H1 (cell line): ENCODE data around the gene LCN10. TPM values are rescaled to one million over a fixed set of nuclear protein-coding genes. Genes with fewer than 3 reads are reported as not detected.

ENCODE experiments used
- CTCF ChIA-PET: fragments of 300-600 bp; sonication (Branson Sonifier 250); formaldehyde crosslinking; loops from one replicate; lab custom pipeline; 2021; ENCODE audit not compliant: partially characterized antibody; lab: Charles Lee
- POLR2A ChIA-PET: fragments of 300-600 bp; sonication (Branson Sonifier 250); formaldehyde crosslinking; loops from one replicate; lab custom pipeline; 2021; ENCODE audit warnings: inconsistent platforms; ENCODE audit not compliant: partially characterized antibody; lab: Charles Lee
- DNase-seq, 2 experiments: peaks; one replicate each; pipeline versions ENCODE4 v3.0.0 to v3.0.0-alpha.2; 2010 to 2022; ENCODE audit warnings: low spot score in 2 of 2, low read depth in 1 of 2, mixed read lengths in 1 of 2
- FAIRE-seq: peaks from 2 replicates; lab custom pipeline; 2011; peaks lifted over from hg19 to GRCh38; lab: Jason Lieb, UNC
- H2AFZ ChIP-seq: 2 replicates; pipeline ENCODE4 v1.8.1; 2012; ENCODE audit warnings: low read length, inconsistent platforms
- H2AK5ac ChIP-seq: 2 replicates; pipeline ENCODE4 v1.6.1; 2013; ENCODE audit warnings: low read depth, low read length
- H2BK120ac ChIP-seq: replicated peaks from 2 replicates; pipeline ENCODE3; 2013; ENCODE audit warnings: low read depth, low read length, inconsistent platforms
- H2BK12ac ChIP-seq: 2 replicates; pipeline ENCODE4 v1.6.1; 2013; ENCODE audit warnings: low read depth, low read length
- H2BK15ac ChIP-seq: 2 replicates; pipeline ENCODE4 v1.6.1; 2013; ENCODE audit warnings: low read length
- H2BK20ac ChIP-seq: 2 replicates; pipeline ENCODE4 v1.6.1; 2013; ENCODE audit warnings: low read length
- H2BK5ac ChIP-seq: 2 replicates; pipeline ENCODE4 v1.6.1; 2013; ENCODE audit warnings: low read depth, low read length
- H3K14ac ChIP-seq: 2 replicates; pipeline ENCODE4 v1.6.1; 2013; ENCODE audit warnings: inconsistent platforms; ENCODE audit not compliant: insufficient read length
- H3K18ac ChIP-seq: 2 replicates; pipeline ENCODE4 v1.6.1; 2013; ENCODE audit warnings: low read length; ENCODE audit errors: extremely low read depth
- H3K23ac ChIP-seq: 2 replicates; pipeline ENCODE4 v1.6.1; 2013; ENCODE audit warnings: inconsistent platforms; ENCODE audit not compliant: insufficient read length
- H3K23me2 ChIP-seq: 2 replicates; pipeline ENCODE4 v1.6.1; 2013; ENCODE audit warnings: low read depth, low read length
- H3K27ac ChIP-seq: 2 replicates; pipeline ENCODE4 v1.6.1; 2011; ENCODE audit warnings: low read depth, low read length, inconsistent platforms
- H3K27me3 ChIP-seq, 4 experiments: replicated peaks in 1 of 4; 1 replicate in 1 of 4; 2 replicates in 3 of 4; pipeline versions ENCODE4 v1.6.1 to v1.8.1; 2011 to 2013; ENCODE audit warnings: low read length in 3 of 4, mild to moderate bottlenecking in 3 of 4, inconsistent platforms in 2 of 4, mixed read lengths in 2 of 4, moderate library complexity in 1 of 4; ENCODE audit not compliant: control insufficient read depth in 3 of 4, insufficient read depth in 3 of 4; ENCODE audit errors: extremely low read depth in 1 of 4
- H3K36me3 ChIP-seq, 4 experiments: 2 replicates each; pipeline versions ENCODE4 v1.6.1 to v1.8.1; 2011 to 2013; ENCODE audit warnings: mild to moderate bottlenecking in 4 of 4, low read length in 3 of 4, moderate library complexity in 2 of 4, control low read depth in 1 of 4, inconsistent platforms in 1 of 4; ENCODE audit not compliant: insufficient read depth in 4 of 4, control insufficient read depth in 2 of 4
- H3K4ac ChIP-seq: replicated peaks from 2 replicates; pipeline ENCODE3; 2013; ENCODE audit warnings: low read length, low read depth, mixed read lengths, inconsistent platforms; ENCODE audit not compliant: insufficient read length
- H3K4me1 ChIP-seq, 4 experiments: replicated peaks in 1 of 4; 1 replicate in 1 of 4; 2 replicates in 3 of 4; pipeline versions ENCODE4 v1.6.1 to v1.8.1; 2011 to 2013; ENCODE audit warnings: low read length in 3 of 4, inconsistent platforms in 2 of 4, mixed read lengths in 1 of 4; ENCODE audit not compliant: insufficient read depth in 4 of 4, control insufficient read depth in 3 of 4
- H3K4me2 ChIP-seq, 2 experiments: 2 replicates each; pipeline versions ENCODE4 v1.6.1 to v1.8.1; 2011 to 2013; ENCODE audit warnings: low read depth in 2 of 2, low read length in 2 of 2, control low read depth in 1 of 2, inconsistent platforms in 1 of 2, mild to moderate bottlenecking in 1 of 2; ENCODE audit not compliant: insufficient read depth in 1 of 2
- H3K4me3 ChIP-seq, 4 experiments: fragments of 200-600, 300-600 bp in 1 of 4; sonication (generic), shearing (Covaris generic), sonication (Bioruptor Twin) in 1 of 4; 2 replicates each; pipeline versions ENCODE4 v1.5.1 to v1.8.1; 2011 to 2016; ENCODE audit warnings: low read length in 4 of 4, low read depth in 3 of 4, control low read depth in 2 of 4, inconsistent platforms in 2 of 4, mild to moderate bottlenecking in 2 of 4, mixed read lengths in 1 of 4, moderate library complexity in 1 of 4; ENCODE audit not compliant: insufficient read depth in 2 of 4; ENCODE audit errors: extremely low read depth in 1 of 4
- H3K56ac ChIP-seq: replicated peaks from 2 replicates; pipeline ENCODE3; 2013; ENCODE audit warnings: low read depth, mild to moderate bottlenecking, mixed read lengths, low read length, inconsistent platforms; ENCODE audit not compliant: insufficient read length
- H3K79me1 ChIP-seq: 2 replicates; pipeline ENCODE4 v1.6.1; 2013; ENCODE audit warnings: low read depth, low read length, control low read depth
- H3K79me2 ChIP-seq, 2 experiments: 2 replicates each; pipeline versions ENCODE4 v1.6.1 to v1.8.1; 2012 to 2013; ENCODE audit warnings: low read length in 2 of 2, mild to moderate bottlenecking in 2 of 2, inconsistent platforms in 1 of 2; ENCODE audit not compliant: insufficient read depth in 2 of 2, control insufficient read depth in 1 of 2
- H3K9ac ChIP-seq, 4 experiments: replicated peaks in 1 of 4; 1 replicate in 1 of 4; 2 replicates in 3 of 4; pipeline versions ENCODE4 v1.6.1 to v1.8.1; 2011 to 2013; ENCODE audit warnings: low read depth in 3 of 4, low read length in 3 of 4, control low read depth in 2 of 4, mild to moderate bottlenecking in 2 of 4, moderate library complexity in 2 of 4, inconsistent platforms in 1 of 4; ENCODE audit errors: extremely low read depth in 1 of 4
- H3K9me3 ChIP-seq, 2 experiments: 2 replicates each; pipeline versions ENCODE4 v1.6.1 to v1.8.1; 2012 to 2013; ENCODE audit warnings: mild to moderate bottlenecking in 2 of 2, moderate library complexity in 2 of 2, control low read depth in 1 of 2, inconsistent platforms in 1 of 2, low read depth in 1 of 2, low read length in 1 of 2, mixed read lengths in 1 of 2; ENCODE audit not compliant: insufficient read depth in 2 of 2
- H4K20me1 ChIP-seq, 2 experiments: replicated peaks in 1 of 2; 2 replicates each; pipeline versions ENCODE3 to v1.8.1; 2011 to 2013; ENCODE audit warnings: inconsistent platforms in 2 of 2, low read length in 2 of 2, mild to moderate bottlenecking in 1 of 2; ENCODE audit not compliant: insufficient read depth in 2 of 2, control insufficient read depth in 1 of 2
- H4K5ac ChIP-seq: 2 replicates; pipeline ENCODE4 v1.6.1; 2013; ENCODE audit warnings: low read length, low read depth, mixed read lengths, inconsistent platforms; ENCODE audit not compliant: insufficient read length
- H4K8ac ChIP-seq: 2 replicates; pipeline ENCODE4 v1.8.0; 2013; ENCODE audit warnings: mild to moderate bottlenecking, moderate library complexity, low read length, inconsistent platforms; ENCODE audit not compliant: insufficient read depth; ENCODE audit errors: extremely low read depth
- H4K91ac ChIP-seq: replicated peaks from 2 replicates; pipeline ENCODE3; 2013; ENCODE audit warnings: low read length, mixed read lengths, inconsistent platforms; ENCODE audit not compliant: insufficient read length
- ATF3 ChIP-seq: IDR thresholded peaks from 2 replicates; pipeline ENCODE4 v1.6.1; 2011; ENCODE audit warnings: low read depth, mild to moderate bottlenecking, low read length; ENCODE audit not compliant: insufficient read depth
- CTBP2 ChIP-seq: IDR thresholded peaks from 2 replicates; pipeline ENCODE4 v1.7.0; 2011; ENCODE audit warnings: borderline replicate concordance, mild to moderate bottlenecking, moderate library complexity, mixed read lengths, low read length; ENCODE audit not compliant: insufficient read depth, insufficient read length
- CTCF ChIP-seq, 3 experiments: IDR thresholded peaks; 1 replicate in 2 of 3; 2 replicates in 1 of 3; pipeline versions ENCODE4 v1.5.1 to v1.6.1; 2011; ENCODE audit warnings: low read length in 3 of 3, mild to moderate bottlenecking in 3 of 3, inconsistent platforms in 2 of 3, low read depth in 1 of 3, moderate library complexity in 1 of 3; ENCODE audit not compliant: insufficient read depth in 1 of 3; ENCODE audit errors: control extremely low read depth in 1 of 3
- EGR1 ChIP-seq: IDR thresholded peaks from 2 replicates; pipeline ENCODE4 v1.6.1; 2011; ENCODE audit warnings: low read depth, low read length, borderline replicate concordance
- EP300 ChIP-seq, 2 experiments: IDR thresholded peaks; 1 replicate in 1 of 2; 2 replicates in 1 of 2; pipeline ENCODE4 v1.6.1; 2011 to 2012; ENCODE audit warnings: low read depth in 2 of 2, low read length in 2 of 2, mild to moderate bottlenecking in 2 of 2, borderline replicate concordance in 1 of 2, inconsistent platforms in 1 of 2, moderate library complexity in 1 of 2
- RBBP5 ChIP-seq: IDR thresholded peaks from 2 replicates; pipeline ENCODE4 v1.7.1; 2012; ENCODE audit warnings: low read depth, mild to moderate bottlenecking, inconsistent platforms, low read length, moderate library complexity, borderline replicate concordance
- RXRA ChIP-seq: IDR thresholded peaks from 2 replicates; pipeline ENCODE4 v1.6.1; 2011; ENCODE audit warnings: low read depth, mild to moderate bottlenecking, low read length, moderate library complexity; ENCODE audit not compliant: insufficient read depth
- TAF7 ChIP-seq: optimal IDR thresholded peaks from 2 replicates; pipeline ENCODE3; 2011; ENCODE audit warnings: low read depth, mild to moderate bottlenecking, inconsistent platforms, low read length, moderate library complexity, borderline replicate concordance
- ZNF274 ChIP-seq: IDR thresholded peaks from 2 replicates; pipeline ENCODE4 v1.7.0; 2012; ENCODE audit warnings: low read length, borderline replicate concordance; ENCODE audit errors: extremely low read depth
- WGBS, 2 experiments: shearing (Covaris generic) in 1 of 2; methylation state at CpG; one replicate each; pipeline versions ENCODE4 v1.1.6 to v1.1.7; 2013 to 2015; ENCODE audit warnings: low lambda C conversion rate in 2 of 2, mixed read lengths in 2 of 2, inconsistent platforms in 1 of 2, low coverage in 1 of 2, missing lambda C conversion rate in 1 of 2; ENCODE audit not compliant: insufficient replicate concordance in 2 of 2, insufficient coverage in 1 of 2, insufficient read length in 1 of 2; ENCODE audit errors: extremely low coverage in 1 of 2, missing lambda C conversion rate in 1 of 2; 5-methylcytosine and 5-hydroxymethylcytosine counted together
- polyA plus RNA-seq, 7 experiments: library from polyadenylated mRNA; depleted of rRNA in 3 of 7; stranded (reverse) in 5 of 7; unstranded in 2 of 7; fragments of >200 nt in 5 of 7; fragments of 200-250 nt in 2 of 7; gene quantifications; 1 replicate in 5 of 7; 2 replicates in 1 of 7; 4 replicates in 1 of 7; pipeline versions ENCODE4 v1.2.1 to v1.2.3, GENCODE V29; 2011 to 2013; ENCODE audit warnings: missing spikeins in 2 of 7, mixed read lengths in 2 of 7
- total RNA-seq: library from RNA; stranded (reverse); fragmentation: NEBNext Ultra II Directional; extraction: Animal tissue kit (Norgen Biotek cat#: 25700); gene quantifications from 2 replicates; pipeline ENCODE4 v1.2.1, GENCODE V29; 2021

The LCN10 gene
- total and polyA plus RNA-seq, 2 of the 8 experiments (the other 6 are each of a cell fraction or from before 2014, with no cell fraction given) = 2.6 to 2.8 TPM

- FAIRE-seq (no peak), DNase-seq (no peak)
- Histone ChIP-seq H2BK15ac (no peak overlapping the region), H3K4ac (no peak overlapping the region), H3K23me2 (no peaks in the 10 kb centered on the region), H3K56ac (no peak overlapping the region), H2BK12ac (no peak overlapping the region), H3K9me3 (peaks cover 3 to 12% of the 10 kb centered on the region in 2 experiments; a peak in 1 of 4 replicates), H4K91ac (no peak overlapping the region), H2BK5ac (no peak overlapping the region), H3K36me3 (no peaks in the 10 kb centered on the region), H3K18ac (0 out of 2 replicates have a peak overlapping the region, but pooled peaks have one; percentile 32), H4K8ac (no peak overlapping the region), H3K79me2 (no peaks in the 10 kb centered on the region), H3K27ac (no peak overlapping the region), H3K23ac (no peak overlapping the region), H4K20me1 (no peaks in the 10 kb centered on the region), H2BK120ac (no peak overlapping the region), H3K4me3 (no peak overlapping the region), H3K9ac (no peak overlapping the region), H2AFZ (no peak overlapping the region), H3K14ac (no peak overlapping the region), H3K4me1 (no peaks in the 10 kb centered on the region; a peak in 1 of 7 replicates), H3K27me3 (no peaks in the 10 kb centered on the region), H2AK5ac (no peak overlapping the region), H3K79me1 (no peaks in the 10 kb centered on the region), H2BK20ac (no peak overlapping the region), H3K4me2 (no peak overlapping the region), H4K5ac (no peak overlapping the region)
- ChIA-PET POLR2A (interaction anchor here (0.9 to 2.6 kb wide), 3 partner anchors 24 to 85 kb away, joined by 3 to 13 read pairs (median 3); no protein-coding TSS in a partner anchor), CTCF (interaction anchor here (0.7 to 1.7 kb wide), 3 partner anchors 10 to 24 kb away, joined by 3 to 8 read pairs (median 4); no protein-coding TSS in a partner anchor)
- 94% methylated on average over 12 of the region's 17 CpGs; no CpG with 5 or more reads in 1 of the 2 experiments for WGBS, 2 experiments
- TF ChIP-seq CTBP2 (no peak), ZNF274 (no peak), RBBP5 (no peak), TAF7 (no peak), EGR1 (no peak), RXRA (no peak), EP300 (IDR thresholded peaks at IDR 0.05; ENCODE audit: borderline replicate concordance in 1 of 2, low read depth in 2 of 2, low read length in 2 of 2) (no peak), ATF3 (no peak), CTCF (IDR thresholded peaks at IDR 0.05; ENCODE audit: control extremely low read depth in 1 of 3, insufficient read depth in 1 of 3, low read depth in 1 of 3, low read length in 3 of 3) (no peak)
Measured at GRCh38 chr9:136754059-136754572, 11.4 kb upstream of the LCN10 start.
